ENCODE data around the gene KCNAB2.

The KCNAB2 gene

DNA sequence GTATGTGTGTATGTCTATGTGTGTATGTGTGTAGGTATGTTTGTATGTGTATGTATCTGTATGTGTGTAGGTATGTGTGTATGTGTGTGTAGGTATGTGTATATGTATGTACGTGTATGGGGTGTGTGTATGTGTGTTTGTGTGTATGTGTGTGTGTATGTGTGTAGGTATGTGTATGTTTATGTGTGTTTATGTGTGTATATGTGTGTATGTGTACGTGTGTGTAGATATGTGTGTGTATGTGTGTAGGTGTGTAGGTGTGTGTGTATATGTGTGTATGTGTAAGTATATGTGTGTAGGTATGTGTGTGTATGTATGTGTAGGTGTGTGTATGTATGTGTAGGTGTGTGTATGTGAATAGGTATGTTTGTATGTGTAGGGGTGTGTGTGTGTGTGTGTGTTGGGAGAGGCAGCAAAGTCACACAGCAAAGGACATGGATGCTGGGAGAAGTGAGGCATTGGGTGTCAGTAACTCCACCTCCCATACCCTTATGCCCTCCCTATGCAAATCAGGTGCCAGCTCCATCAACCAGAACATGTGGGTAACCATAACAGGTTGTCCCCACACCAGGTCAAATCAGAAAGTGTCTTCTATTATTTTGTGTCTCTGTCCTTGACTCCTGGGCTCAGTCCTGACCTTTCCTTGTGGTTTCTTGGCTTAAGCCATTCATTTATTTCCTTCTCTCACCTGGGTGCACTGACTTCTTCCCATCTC is 15.0 kb upstream of the KCNAB2 start:
- H3K36me3 ChIP-seq (replicated peaks; ENCODE audit: low read depth, low read length): peaks cover 44% of the 10 kb centered on the region
- peaks cover 19% of the 10 kb centered on the region for H3K4me1 ChIP-seq (ENCODE audit: low read length)
- no peak overlapping the region for H3K9ac ChIP-seq (ENCODE audit: low read length)
- no peaks in the 10 kb centered on the region for H3K9me3 ChIP-seq (ENCODE audit: insufficient read depth, low read length)
- H3K79me2 ChIP-seq (ENCODE audit: low read length): peaks cover 98% of the 10 kb centered on the region
- H2AFZ ChIP-seq (ENCODE audit: low read depth, low read length): no peak overlapping the region
- peaks cover 85% of the 10 kb centered on the region for H4K20me1 ChIP-seq (ENCODE audit: insufficient read depth, low read length)
- no peaks in the 10 kb centered on the region for H3K27me3 ChIP-seq (ENCODE audit: low read depth, low read length)
- H3K4me3 ChIP-seq (ENCODE audit: low read length): no peak overlapping the region
- no peak overlapping the region for H3K4me2 ChIP-seq (ENCODE audit: low read length)
- H3K27ac ChIP-seq (ENCODE audit: low read length): no peak overlapping the region
- no peak for TF ChIP-seq CTCF (IDR thresholded peaks at IDR 0.05; ENCODE audit: low read depth, low read length)
- no peak for TF ChIP-seq EZH2phosphoT487 (IDR thresholded peaks at IDR 0.05; ENCODE audit: low read depth)

- H3K27ac ChIP-seq (ENCODE audit: low read length): no peak overlapping the region
- H3K4me2 ChIP-seq (ENCODE audit: low read length): no peak overlapping the region
- H3K9me3 ChIP-seq (ENCODE audit: insufficient read depth, low read length): no peaks in the 10 kb centered on the region
- H3K27me3 ChIP-seq (ENCODE audit: low read depth, low read length): no peaks in the 10 kb centered on the region
- H3K36me3 ChIP-seq (replicated peaks; ENCODE audit: low read depth, low read length): peaks cover 35% of the 10 kb centered on the region
- H3K4me3 ChIP-seq (ENCODE audit: low read length): no peak overlapping the region
- H3K79me2 ChIP-seq (ENCODE audit: low read length): peaks cover 97% of the 10 kb centered on the region
- peaks cover 14% of the 10 kb centered on the region for H3K4me1 ChIP-seq (ENCODE audit: low read length)
- peaks cover 95% of the 10 kb centered on the region for H4K20me1 ChIP-seq (ENCODE audit: insufficient read depth, low read length)
- no peak overlapping the region for H3K9ac ChIP-seq (ENCODE audit: low read length)
- TF ChIP-seq EZH2phosphoT487 (IDR thresholded peaks at IDR 0.05; ENCODE audit: low read depth): no peak
- no peak for TF ChIP-seq CTCF (IDR thresholded peaks at IDR 0.05; ENCODE audit: low read depth, low read length)
- H2AFZ ChIP-seq (ENCODE audit: low read depth, low read length): no peak overlapping the region
Observed at GRCh38 chr1:6033124-6033523, 12.6 kb upstream of the KCNAB2 start.

GRCh38 chr1:6033986-6034749 is 11.5 kb upstream of the KCNAB2 start:
- Histone ChIP-seq H3K9ac (ENCODE audit: low read length) (no peak overlapping the region), H4K20me1 (ENCODE audit: insufficient read depth, low read length) (peaks cover 95% of the 10 kb centered on the region), H3K9me3 (ENCODE audit: insufficient read depth, low read length) (no peaks in the 10 kb centered on the region), H3K36me3 (replicated peaks; ENCODE audit: low read depth, low read length) (peaks cover 27% of the 10 kb centered on the region), H3K4me3 (ENCODE audit: low read length) (no peak overlapping the region), H3K79me2 (ENCODE audit: low read length) (peaks cover 97% of the 10 kb centered on the region), H3K4me2 (ENCODE audit: low read length) (no peak overlapping the region), H2AFZ (ENCODE audit: low read depth, low read length) (no peak overlapping the region), H3K27me3 (ENCODE audit: low read depth, low read length) (no peaks in the 10 kb centered on the region), H3K27ac (ENCODE audit: low read length) (no peak overlapping the region), H3K4me1 (ENCODE audit: low read length) (peaks cover 7% of the 10 kb centered on the region)
- peak; percentile 18; the same call in 1 of the 2 replicates for TF ChIP-seq CTCF (IDR thresholded peaks at IDR 0.05; ENCODE audit: low read depth, low read length)
- no peak for TF ChIP-seq EZH2phosphoT487 (IDR thresholded peaks at IDR 0.05; ENCODE audit: low read depth)

DNA sequence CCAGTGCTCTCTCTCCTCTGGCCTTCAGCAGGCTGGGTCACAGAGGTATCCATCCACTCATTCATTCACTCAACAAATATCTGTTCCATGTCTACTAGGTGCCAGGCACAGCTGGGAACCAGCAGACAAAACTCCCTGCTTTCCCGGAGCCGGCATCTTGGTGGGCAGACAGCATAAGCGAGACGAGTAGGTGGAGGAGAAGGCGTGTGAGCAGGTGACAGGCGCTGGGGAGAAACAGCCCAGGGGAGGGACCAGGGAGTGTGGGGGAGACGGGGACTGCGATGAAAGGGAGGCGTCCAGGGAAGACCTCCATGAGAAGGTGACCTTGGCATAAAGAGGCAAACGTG is 11.0 kb upstream of the KCNAB2 start:
- H4K20me1 ChIP-seq (ENCODE audit: insufficient read depth, low read length): peaks cover 95% of the 10 kb centered on the region
- H3K27me3 ChIP-seq (ENCODE audit: low read depth, low read length): no peaks in the 10 kb centered on the region
- no peak overlapping the region for H3K4me2 ChIP-seq (ENCODE audit: low read length)
- no peak overlapping the region for H3K4me3 ChIP-seq (ENCODE audit: low read length)
- H3K79me2 ChIP-seq (ENCODE audit: low read length): peaks cover 97% of the 10 kb centered on the region
- H3K36me3 ChIP-seq (replicated peaks; ENCODE audit: low read depth, low read length): peaks cover 22% of the 10 kb centered on the region
- no peak overlapping the region for H2AFZ ChIP-seq (ENCODE audit: low read depth, low read length)
- peaks cover 7% of the 10 kb centered on the region for H3K4me1 ChIP-seq (ENCODE audit: low read length)
- H3K27ac ChIP-seq (ENCODE audit: low read length): no peak overlapping the region
- no peak overlapping the region for H3K9ac ChIP-seq (ENCODE audit: low read length)
- TF ChIP-seq EZH2phosphoT487 (IDR thresholded peaks at IDR 0.05; ENCODE audit: low read depth): no peak
- TF ChIP-seq CTCF (IDR thresholded peaks at IDR 0.05; ENCODE audit: low read depth, low read length): no peak
- H3K9me3 ChIP-seq (ENCODE audit: insufficient read depth, low read length): no peaks in the 10 kb centered on the region

Data from OCI-LY3 (cell line).